CD14-positive monocyte (primary cell): Measurements from ENCODE around the gene BEND2. TPM values are rescaled to one million over a fixed set of nuclear protein-coding genes. Genes with fewer than 3 reads are reported as not detected.

ENCODE experiments used
- DNase-seq, 3 donors: peaks; one replicate each; pipeline ENCODE4 v3.0.0-alpha.2; 2011 to 2022
- H2AFZ ChIP-seq: 2 replicates; pipeline ENCODE4 v1.6.0; 2012; ENCODE audit warnings: mild to moderate bottlenecking, low read depth, low read length, inconsistent platforms; ENCODE audit not compliant: insufficient read depth, poor library complexity, severe bottlenecking
- H3K27ac ChIP-seq, 2 donors: 1 replicate in 1 of 2; 2 replicates in 1 of 2; pipeline ENCODE4 v1.5.1; 2012 to 2013; ENCODE audit warnings: low read length in 2 of 2, control low read depth in 1 of 2, inconsistent platforms in 1 of 2, low read depth in 1 of 2, mild to moderate bottlenecking in 1 of 2
- H3K27me3 ChIP-seq, 2 donors: one replicate each; pipeline versions ENCODE4 v1.6.0 to v1.6.1; 2011 to 2013; ENCODE audit warnings: low read length in 2 of 2; ENCODE audit not compliant: control insufficient read depth in 2 of 2, insufficient read depth in 2 of 2
- H3K36me3 ChIP-seq, 2 donors: replicated peaks in 1 of 2; 1 replicate in 1 of 2; 2 replicates in 1 of 2; pipeline versions ENCODE4 v1.5.1 to v1.6.1; 2012 to 2013; ENCODE audit warnings: low read length in 2 of 2, control low read depth in 1 of 2, inconsistent platforms in 1 of 2, mild to moderate bottlenecking in 1 of 2; ENCODE audit not compliant: insufficient read depth in 2 of 2, control insufficient read depth in 1 of 2
- H3K4me1 ChIP-seq, 2 donors: 1 replicate in 1 of 2; 2 replicates in 1 of 2; pipeline versions ENCODE4 v1.5.1 to v1.6.1; 2012 to 2013; ENCODE audit warnings: low read length in 2 of 2, control low read depth in 1 of 2, inconsistent platforms in 1 of 2, mild to moderate bottlenecking in 1 of 2, moderate library complexity in 1 of 2; ENCODE audit not compliant: insufficient read depth in 2 of 2, control insufficient read depth in 1 of 2
- H3K4me2 ChIP-seq: replicated peaks from 2 replicates; pipeline ENCODE3; 2012; ENCODE audit warnings: low read length, moderate library complexity, mild to moderate bottlenecking; ENCODE audit not compliant: poor library complexity, severe bottlenecking; ENCODE audit errors: extremely low read depth
- H3K4me3 ChIP-seq, 3 experiments: fragments of 200-600 bp in 1 of 3; sonication (generic) in 1 of 3; replicated peaks in 1 of 3; 1 replicate in 2 of 3; 2 replicates in 1 of 3; pipeline ENCODE4 v1.5.1; 2011 to 2013; ENCODE audit warnings: low read length in 3 of 3, mild to moderate bottlenecking in 3 of 3, control low read depth in 2 of 3, low read depth in 2 of 3, inconsistent platforms in 1 of 3, moderate library complexity in 1 of 3
- H3K79me2 ChIP-seq: 2 replicates; pipeline ENCODE4 v1.6.0; 2012; ENCODE audit warnings: mild to moderate bottlenecking, control low read depth, inconsistent platforms, low read length, moderate library complexity; ENCODE audit not compliant: insufficient read depth
- H3K9ac ChIP-seq: 2 replicates; pipeline ENCODE4 v1.6.0; 2017; ENCODE audit warnings: low read length, mild to moderate bottlenecking; ENCODE audit not compliant: insufficient read depth, poor library complexity, severe bottlenecking
- H3K9me3 ChIP-seq, 2 donors: replicated peaks in 1 of 2; 1 replicate in 1 of 2; 2 replicates in 1 of 2; pipeline versions ENCODE4 v1.5.1 to v1.6.1; 2012 to 2013; ENCODE audit warnings: low read length in 2 of 2, control low read depth in 1 of 2; ENCODE audit not compliant: control insufficient read depth in 1 of 2, insufficient read depth in 1 of 2
- H4K20me1 ChIP-seq: 2 replicates; pipeline ENCODE4 v1.6.0; 2012; ENCODE audit warnings: mild to moderate bottlenecking, low read length, control low read depth, moderate library complexity; ENCODE audit not compliant: insufficient read depth
- H3K27ac Mint-ChIP-seq, 7 donors: one replicate each; pipeline ENCODE4 v1.8.0; 2020; ENCODE audit warnings: mild to moderate bottlenecking in 7 of 7, mixed read lengths in 7 of 7, moderate library complexity in 6 of 7, inconsistent platforms in 2 of 7
- H3K27me3 Mint-ChIP-seq, 3 donors: one replicate each; pipeline ENCODE4 v1.8.0; 2021 to 2022; ENCODE audit warnings: low read depth in 3 of 3, mild to moderate bottlenecking in 3 of 3, mixed read lengths in 3 of 3, moderate library complexity in 3 of 3, inconsistent platforms in 1 of 3
- H3K36me3 Mint-ChIP-seq, 2 donors: one replicate each; pipeline ENCODE4 v1.8.0; 2020; ENCODE audit warnings: mixed read lengths in 2 of 2, inconsistent platforms in 1 of 2, mild to moderate bottlenecking in 1 of 2
- H3K4me1 Mint-ChIP-seq: one replicate; pipeline ENCODE4 v1.8.0; 2020; ENCODE audit warnings: mild to moderate bottlenecking, mixed read lengths
- H3K4me3 Mint-ChIP-seq, 2 donors: one replicate each; pipeline ENCODE4 v1.8.0; 2020; ENCODE audit warnings: mild to moderate bottlenecking in 2 of 2, mixed read lengths in 2 of 2, moderate library complexity in 1 of 2
- H3K9me3 Mint-ChIP-seq, 7 donors: one replicate each; pipeline ENCODE4 v1.8.0; 2020 to 2022; ENCODE audit warnings: mixed read lengths in 7 of 7, mild to moderate bottlenecking in 6 of 7, moderate library complexity in 6 of 7, inconsistent platforms in 2 of 7
- WGBS: methylation state at CpG from one replicate; pipeline ENCODE4 v1.1.5; 2013; ENCODE audit warnings: missing lambda C conversion rate; ENCODE audit not compliant: insufficient coverage; 5-methylcytosine and 5-hydroxymethylcytosine counted together
- intact Hi-C, 2 donors: fragments of 100-400 bp; cut with micrococcal nuclease; formaldehyde crosslinking; loops; one replicate each; pipeline versions ENCODE4 v1.15.0 to v1.15.1; 2023
- polyA plus RNA-seq, 3 donors: library from polyadenylated mRNA; depleted of rRNA in 1 of 3; unstranded in 2 of 3; stranded (reverse) in 1 of 3; fragments of 300-500 nt in 2 of 3; fragments of >200 nt in 1 of 3; fragmentation: Illumina TruSeq in 2 of 3; gene quantifications; 1 replicate in 2 of 3; 2 replicates in 1 of 3; pipeline ENCODE4 v1.2.3, GENCODE V29; 2012 to 2021
- TF ChIP-seq, protein P1 (sequence below): fragments of 200-600 bp; IDR thresholded peaks from one replicate; pipeline ENCODE4 v1.8.0; 2022; ENCODE audit warnings: antibody characterized with exemption, mild to moderate bottlenecking

BEND2 gene
- polyA plus RNA-seq, 3 donors, result 0.04 to 0.14 TPM; not detected in 1

DNA sequence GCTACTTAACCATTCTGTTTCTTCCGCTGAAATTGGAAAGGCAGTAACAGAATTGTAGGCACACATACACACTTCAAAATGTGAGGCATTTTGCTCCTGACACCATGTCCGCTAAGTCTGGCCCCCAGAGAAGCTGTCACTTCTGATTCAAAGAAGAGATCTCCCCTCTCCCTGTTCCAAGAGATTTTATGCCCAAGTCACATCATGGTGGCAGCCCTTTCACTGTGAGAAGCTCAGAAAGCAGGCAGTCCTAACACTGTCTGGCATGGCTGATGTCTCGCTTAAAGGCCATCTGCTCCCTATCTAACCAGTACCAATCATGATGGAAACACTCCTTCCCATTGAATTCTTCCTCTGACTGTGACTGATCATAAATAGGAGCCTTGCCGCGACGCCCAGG is 83.9 kb downstream of the BEND2 start:
- Mint-ChIP-seq H3K4me3 (no peak overlapping the region), H3K4me1 (no peaks in the 10 kb centered on the region), H3K27ac (peak overlapping the region in 1 of 7 donors; percentile 52), H3K36me3 (no peaks in the 10 kb centered on the region), H3K27me3 (peaks cover 2 to 6% (median 3%) of the 10 kb centered on the region in 3 donors), H3K9me3 (peaks cover 0 to 3% (median 0%) of the 10 kb centered on the region in 7 donors)
- no peaks in the 10 kb centered on the region for H4K20me1 ChIP-seq
- no peak overlapping the region for H2AFZ ChIP-seq
- no peak overlapping the region for H3K27ac ChIP-seq
- no peaks in the 10 kb centered on the region for H3K36me3 ChIP-seq
- TF ChIP-seq, protein P1, sequence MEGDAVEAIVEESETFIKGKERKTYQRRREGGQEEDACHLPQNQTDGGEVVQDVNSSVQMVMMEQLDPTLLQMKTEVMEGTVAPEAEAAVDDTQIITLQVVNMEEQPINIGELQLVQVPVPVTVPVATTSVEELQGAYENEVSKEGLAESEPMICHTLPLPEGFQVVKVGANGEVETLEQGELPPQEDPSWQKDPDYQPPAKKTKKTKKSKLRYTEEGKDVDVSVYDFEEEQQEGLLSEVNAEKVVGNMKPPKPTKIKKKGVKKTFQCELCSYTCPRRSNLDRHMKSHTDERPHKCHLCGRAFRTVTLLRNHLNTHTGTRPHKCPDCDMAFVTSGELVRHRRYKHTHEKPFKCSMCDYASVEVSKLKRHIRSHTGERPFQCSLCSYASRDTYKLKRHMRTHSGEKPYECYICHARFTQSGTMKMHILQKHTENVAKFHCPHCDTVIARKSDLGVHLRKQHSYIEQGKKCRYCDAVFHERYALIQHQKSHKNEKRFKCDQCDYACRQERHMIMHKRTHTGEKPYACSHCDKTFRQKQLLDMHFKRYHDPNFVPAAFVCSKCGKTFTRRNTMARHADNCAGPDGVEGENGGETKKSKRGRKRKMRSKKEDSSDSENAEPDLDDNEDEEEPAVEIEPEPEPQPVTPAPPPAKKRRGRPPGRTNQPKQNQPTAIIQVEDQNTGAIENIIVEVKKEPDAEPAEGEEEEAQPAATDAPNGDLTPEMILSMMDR, result no peak
- intact Hi-C loops, result no loop called here
- no peaks in the 10 kb centered on the region for H3K79me2 ChIP-seq
- H3K27me3 ChIP-seq, result no peaks in the 10 kb centered on the region
- H3K4me1 ChIP-seq, result no peaks in the 10 kb centered on the region
- DNase-seq, result no peak
- H3K9me3 ChIP-seq, result no peaks in the 10 kb centered on the region
- H3K4me3 ChIP-seq, result no peak overlapping the region
- 87% methylated on average over 2 of the region's 6 CpGs for WGBS
- H3K9ac ChIP-seq, result no peak overlapping the region
- no peak overlapping the region for H3K4me2 ChIP-seq

DNA sequence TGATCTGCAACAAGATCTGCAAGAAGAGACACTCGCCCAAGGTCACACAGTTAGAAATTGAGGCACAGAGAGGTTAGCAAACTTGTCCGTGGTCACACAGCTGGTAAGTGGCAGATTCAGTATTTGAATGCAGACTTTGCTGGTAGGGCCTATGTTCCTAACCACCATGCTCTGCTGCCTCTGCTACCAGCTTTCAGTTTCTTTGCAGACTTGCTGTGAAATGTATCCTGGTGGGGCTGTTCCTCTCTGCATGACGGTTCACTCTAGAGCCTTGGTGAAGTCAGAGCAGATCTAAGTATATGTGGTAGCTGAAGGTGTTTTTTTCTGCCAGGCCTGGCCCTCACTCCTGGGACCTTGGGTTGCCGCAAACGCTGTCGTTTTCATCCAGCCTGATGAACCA is 87.1 kb downstream of the BEND2 start:
- Histone ChIP-seq H3K4me3 (no peak overlapping the region), H3K4me1 (no peaks in the 10 kb centered on the region), H3K9me3 (no peaks in the 10 kb centered on the region), H2AFZ (no peak overlapping the region), H3K27ac (no peak overlapping the region), H3K79me2 (no peaks in the 10 kb centered on the region), H3K36me3 (no peaks in the 10 kb centered on the region), H3K9ac (no peak overlapping the region), H3K4me2 (no peak overlapping the region), H4K20me1 (no peaks in the 10 kb centered on the region), H3K27me3 (no peaks in the 10 kb centered on the region)
- peaks cover 0 to 6% (median under 1%) of the 10 kb centered on the region in 3 donors for H3K27me3 Mint-ChIP-seq
- WGBS, result 90% methylated on average over 2 of the region's 6 CpGs
- no peak overlapping the region for H3K27ac Mint-ChIP-seq
- TF ChIP-seq, protein P1, result no peak
- no peaks in the 10 kb centered on the region for H3K4me1 Mint-ChIP-seq
- no peak for DNase-seq
- intact Hi-C loops, result no loop called here
- H3K9me3 Mint-ChIP-seq, result peaks cover 0 to 5% (median 0%) of the 10 kb centered on the region in 7 donors
- no peak overlapping the region for H3K4me3 Mint-ChIP-seq
- no peaks in the 10 kb centered on the region for H3K36me3 Mint-ChIP-seq
